ENCODE measurements around the gene FERMT1.

DNA sequence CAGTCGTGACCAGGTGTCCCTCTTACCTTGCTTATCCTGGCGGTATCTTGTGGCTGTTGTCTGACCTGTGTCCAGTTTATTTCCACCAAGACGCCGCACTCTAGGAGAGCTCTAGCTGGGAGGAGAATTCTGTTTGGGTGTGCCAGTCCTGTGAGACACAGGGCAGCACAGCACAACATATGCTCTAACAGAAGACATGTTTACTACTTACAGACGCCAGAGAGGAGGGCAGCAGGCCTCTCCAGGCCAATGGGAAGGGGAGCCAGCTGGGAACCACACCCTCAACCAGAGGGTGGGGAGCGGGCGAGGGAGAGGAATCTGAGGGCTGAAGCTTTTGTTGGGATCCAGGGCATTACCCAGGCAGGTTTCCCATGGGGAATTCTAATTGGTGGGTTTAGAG lies 25.2 kb upstream of the FERMT1 start:
- TF ChIP-seq, protein P1, sequence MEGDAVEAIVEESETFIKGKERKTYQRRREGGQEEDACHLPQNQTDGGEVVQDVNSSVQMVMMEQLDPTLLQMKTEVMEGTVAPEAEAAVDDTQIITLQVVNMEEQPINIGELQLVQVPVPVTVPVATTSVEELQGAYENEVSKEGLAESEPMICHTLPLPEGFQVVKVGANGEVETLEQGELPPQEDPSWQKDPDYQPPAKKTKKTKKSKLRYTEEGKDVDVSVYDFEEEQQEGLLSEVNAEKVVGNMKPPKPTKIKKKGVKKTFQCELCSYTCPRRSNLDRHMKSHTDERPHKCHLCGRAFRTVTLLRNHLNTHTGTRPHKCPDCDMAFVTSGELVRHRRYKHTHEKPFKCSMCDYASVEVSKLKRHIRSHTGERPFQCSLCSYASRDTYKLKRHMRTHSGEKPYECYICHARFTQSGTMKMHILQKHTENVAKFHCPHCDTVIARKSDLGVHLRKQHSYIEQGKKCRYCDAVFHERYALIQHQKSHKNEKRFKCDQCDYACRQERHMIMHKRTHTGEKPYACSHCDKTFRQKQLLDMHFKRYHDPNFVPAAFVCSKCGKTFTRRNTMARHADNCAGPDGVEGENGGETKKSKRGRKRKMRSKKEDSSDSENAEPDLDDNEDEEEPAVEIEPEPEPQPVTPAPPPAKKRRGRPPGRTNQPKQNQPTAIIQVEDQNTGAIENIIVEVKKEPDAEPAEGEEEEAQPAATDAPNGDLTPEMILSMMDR (conservative IDR thresholded peaks at IDR 0.05), result no peak
- no peak for TF ChIP-seq ZFX (IDR thresholded peaks at IDR 0.05)

Measured in C4-2B (cell line).